OCI-LY1 (cell line): ENCODE measurements around the gene UXT.
A peak's percentile ranks its signal among the peaks of the same experiment; 100 is the strongest.

ENCODE experiments used
- H2AFZ ChIP-seq: fragments of 200-600 bp; sonication (generic), shearing (Covaris generic); 2 replicates; pipeline ENCODE4 v1.6.0; 2014; ENCODE audit warnings: antibody characterized with exemption, mild to moderate bottlenecking, low read length
- H3F3A ChIP-seq: fragments of 200-600 bp; sonication (generic), shearing (Covaris generic); 2 replicates; pipeline ENCODE4 v1.6.0; 2014; ENCODE audit warnings: mild to moderate bottlenecking, antibody characterized with exemption, low read length, moderate library complexity; ENCODE audit not compliant: insufficient read depth
- H3K27ac ChIP-seq: fragments of 200-600 bp; sonication (generic); 2 replicates; pipeline ENCODE4 v1.5.1; 2014; ENCODE audit warnings: low read length, mixed run types, mild to moderate bottlenecking, low read depth; ENCODE audit not compliant: poor library complexity, severe bottlenecking
- H3K27me3 ChIP-seq: fragments of 200-600 bp; sonication (generic); 2 replicates; pipeline ENCODE4 v1.6.0; 2014; ENCODE audit warnings: antibody characterized with exemption, mild to moderate bottlenecking, low read length, moderate library complexity; ENCODE audit not compliant: insufficient read depth
- H3K36me3 ChIP-seq: fragments of 200-600 bp; sonication (generic); 2 replicates; pipeline ENCODE4 v1.6.1; 2014; ENCODE audit warnings: mild to moderate bottlenecking, antibody characterized with exemption, low read length, moderate library complexity, mixed read lengths; ENCODE audit not compliant: insufficient read depth
- H3K4me1 ChIP-seq: fragments of 200-600 bp; sonication (generic); 2 replicates; pipeline ENCODE4 v1.5.1; 2014; ENCODE audit warnings: mild to moderate bottlenecking, low read length, moderate library complexity; ENCODE audit not compliant: insufficient read depth, severe bottlenecking
- H3K4me2 ChIP-seq: fragments of 200-600 bp; sonication (generic), shearing (Covaris generic); 2 replicates; pipeline ENCODE4 v1.6.1; 2014; ENCODE audit warnings: low read length
- H3K4me3 ChIP-seq: fragments of 200-600 bp; sonication (generic); 2 replicates; pipeline ENCODE4 v1.5.1; 2014; ENCODE audit warnings: low read length, low read depth, mild to moderate bottlenecking, mixed read lengths; ENCODE audit not compliant: poor library complexity, severe bottlenecking
- H3K79me2 ChIP-seq: fragments of 200-600 bp; shearing (Covaris generic); 2 replicates; pipeline ENCODE4 v1.6.1; 2016; ENCODE audit warnings: mixed run types, low read length, mixed read lengths; ENCODE audit not compliant: insufficient read depth
- H3K9ac ChIP-seq: fragments of 200-600 bp; sonication (generic), shearing (Covaris generic); 2 replicates; pipeline ENCODE4 v1.6.1; 2014; ENCODE audit warnings: mild to moderate bottlenecking, low read length, mixed read lengths
- H3K9me2 ChIP-seq: fragments of 200-600 bp; sonication (generic), shearing (Covaris generic); 2 replicates; pipeline ENCODE4 v1.6.1; 2014; ENCODE audit warnings: low read depth, mild to moderate bottlenecking, low read length, mixed read lengths
- H3K9me3 ChIP-seq: fragments of 200-600 bp; shearing (Covaris generic); 2 replicates; pipeline ENCODE4 v1.6.1; 2014; ENCODE audit warnings: low read length, mixed read lengths
- H4K20me1 ChIP-seq: fragments of 200-600 bp; sonication (generic), shearing (Covaris generic); 2 replicates; pipeline ENCODE4 v1.6.0; 2016; ENCODE audit warnings: mild to moderate bottlenecking, low read length; ENCODE audit not compliant: insufficient read depth
- EZH2 ChIP-seq: fragments of 200-600 bp; sonication (generic), shearing (Covaris generic); IDR thresholded peaks from 2 replicates; pipeline ENCODE4 v1.8.0; 2017; ENCODE audit warnings: borderline replicate concordance, mixed run types, mild to moderate bottlenecking, antibody characterized with exemption, low read length, moderate library complexity, mixed read lengths
- TF ChIP-seq, protein P1 (sequence below): fragments of 200-600 bp; sonication (generic), shearing (Covaris generic); IDR thresholded peaks from 2 replicates; pipeline ENCODE4 v1.5.1; 2017; ENCODE audit warnings: mild to moderate bottlenecking, antibody characterized with exemption, low read length, moderate library complexity, mixed read lengths

The UXT gene

DNA sequence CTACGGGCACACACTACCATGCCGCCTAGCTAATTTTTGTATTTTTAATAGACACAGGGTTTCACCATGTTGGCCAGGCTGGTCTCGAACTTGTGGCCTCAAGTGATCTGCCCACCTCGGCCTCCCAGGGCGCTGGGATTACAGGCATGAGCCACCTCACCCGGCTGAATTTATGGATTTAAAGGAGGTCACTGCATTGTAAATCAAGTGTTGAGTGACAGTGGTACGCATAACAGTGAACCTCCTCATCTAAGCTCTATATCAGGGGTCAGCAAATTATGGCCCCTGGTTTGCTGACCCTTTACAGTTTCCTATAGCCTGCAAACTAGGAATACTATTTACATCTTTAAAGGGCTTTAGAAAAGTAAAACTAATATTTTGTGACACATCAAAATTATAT lies 2.6 kb upstream of the UXT start:
- Histone ChIP-seq H2AFZ (no peak overlapping the region), H3K4me2 (no peak overlapping the region), H3K9me3 (no peaks in the 10 kb centered on the region), H3K4me3 (no peak overlapping the region), H3K9ac (no peak overlapping the region), H3K36me3 (peaks cover 13% of the 10 kb centered on the region), H3K27me3 (no peaks in the 10 kb centered on the region), H3K27ac (no peak overlapping the region), H4K20me1 (no peaks in the 10 kb centered on the region), H3K9me2 (no peaks in the 10 kb centered on the region), H3K4me1 (peaks cover 12% of the 10 kb centered on the region), H3F3A (no peaks in the 10 kb centered on the region), H3K79me2 (no peaks in the 10 kb centered on the region)
- TF ChIP-seq EZH2 = no peak
- TF ChIP-seq, protein P1, sequence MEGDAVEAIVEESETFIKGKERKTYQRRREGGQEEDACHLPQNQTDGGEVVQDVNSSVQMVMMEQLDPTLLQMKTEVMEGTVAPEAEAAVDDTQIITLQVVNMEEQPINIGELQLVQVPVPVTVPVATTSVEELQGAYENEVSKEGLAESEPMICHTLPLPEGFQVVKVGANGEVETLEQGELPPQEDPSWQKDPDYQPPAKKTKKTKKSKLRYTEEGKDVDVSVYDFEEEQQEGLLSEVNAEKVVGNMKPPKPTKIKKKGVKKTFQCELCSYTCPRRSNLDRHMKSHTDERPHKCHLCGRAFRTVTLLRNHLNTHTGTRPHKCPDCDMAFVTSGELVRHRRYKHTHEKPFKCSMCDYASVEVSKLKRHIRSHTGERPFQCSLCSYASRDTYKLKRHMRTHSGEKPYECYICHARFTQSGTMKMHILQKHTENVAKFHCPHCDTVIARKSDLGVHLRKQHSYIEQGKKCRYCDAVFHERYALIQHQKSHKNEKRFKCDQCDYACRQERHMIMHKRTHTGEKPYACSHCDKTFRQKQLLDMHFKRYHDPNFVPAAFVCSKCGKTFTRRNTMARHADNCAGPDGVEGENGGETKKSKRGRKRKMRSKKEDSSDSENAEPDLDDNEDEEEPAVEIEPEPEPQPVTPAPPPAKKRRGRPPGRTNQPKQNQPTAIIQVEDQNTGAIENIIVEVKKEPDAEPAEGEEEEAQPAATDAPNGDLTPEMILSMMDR = no peak

DNA sequence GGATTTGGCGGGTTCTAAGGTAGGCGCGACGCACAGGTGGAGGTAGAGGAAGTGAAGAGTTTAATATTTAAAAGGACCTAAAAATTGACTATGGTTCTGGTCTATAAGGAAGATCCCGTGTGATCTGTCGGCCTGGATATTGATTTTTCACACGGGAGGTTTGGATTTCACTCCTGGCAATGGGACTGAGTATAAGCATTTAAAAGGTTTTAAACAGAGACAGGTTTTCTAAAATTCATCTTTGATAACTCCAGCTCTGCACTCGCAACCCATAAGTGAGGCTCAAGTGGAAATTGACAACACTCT lies 394 bp upstream of the UXT start:
- no peaks in the 10 kb centered on the region for H3K79me2 ChIP-seq
- H3K36me3 ChIP-seq = peaks cover 25% of the 10 kb centered on the region
- no peaks in the 10 kb centered on the region for H4K20me1 ChIP-seq
- H3K4me3 ChIP-seq = peak overlapping the region; percentile 76
- no peaks in the 10 kb centered on the region for H3K27me3 ChIP-seq
- H3K9me2 ChIP-seq = no peaks in the 10 kb centered on the region
- no peaks in the 10 kb centered on the region for H3K9me3 ChIP-seq
- H3K9ac ChIP-seq = no peak overlapping the region
- TF ChIP-seq, protein P1 = no peak
- no peak for TF ChIP-seq EZH2
- H3K4me2 ChIP-seq = peak overlapping the region; percentile 80
- peak overlapping the region; percentile 92 for H3K27ac ChIP-seq
- H3F3A ChIP-seq = no peaks in the 10 kb centered on the region
- peak overlapping the region; percentile 87; the same call in 1 of the 2 replicates for H2AFZ ChIP-seq
- peaks cover 12% of the 10 kb centered on the region for H3K4me1 ChIP-seq

DNA sequence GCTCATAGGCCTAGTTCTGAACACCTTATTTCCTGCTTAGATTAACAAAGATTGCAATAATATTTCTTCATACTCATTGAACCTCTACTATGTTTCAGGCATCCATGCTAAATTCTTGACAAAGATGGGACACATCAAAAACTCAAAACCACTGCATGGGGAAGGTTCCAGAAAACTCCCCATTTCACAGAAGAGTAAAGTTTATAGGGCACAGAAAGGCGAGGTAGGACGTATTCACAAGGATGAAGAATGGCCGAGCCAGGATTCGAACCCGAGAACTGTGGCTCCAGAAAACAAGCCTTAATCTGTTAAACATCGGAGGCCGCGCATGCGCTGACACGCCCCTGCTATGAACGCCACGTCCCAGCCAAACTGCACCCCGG lies 688 bp downstream of the UXT start:
- no peaks in the 10 kb centered on the region for H3K9me3 ChIP-seq
- H3K27ac ChIP-seq = peak overlapping the region; percentile 92
- no peaks in the 10 kb centered on the region for H3K9me2 ChIP-seq
- peaks cover 32% of the 10 kb centered on the region for H3K36me3 ChIP-seq
- peak overlapping the region; percentile 75 for H3K9ac ChIP-seq
- no peaks in the 10 kb centered on the region for H3F3A ChIP-seq
- H3K79me2 ChIP-seq = no peaks in the 10 kb centered on the region
- no peak for TF ChIP-seq EZH2
- TF ChIP-seq, protein P1 = no peak
- H3K27me3 ChIP-seq = no peaks in the 10 kb centered on the region
- H3K4me3 ChIP-seq = peak overlapping the region; percentile 76
- H2AFZ ChIP-seq = no peak overlapping the region
- H3K4me1 ChIP-seq = peaks cover 12% of the 10 kb centered on the region
- no peaks in the 10 kb centered on the region for H4K20me1 ChIP-seq
- H3K4me2 ChIP-seq = peak overlapping the region; percentile 80
